Measurements from ENCODE around the gene RELN.
"Not testable (repeated sequence)": the region's sequence is repeated elsewhere in the genome, so short reads cannot be mapped to it uniquely, and the experiment has no call there.

Gene RELN

DNA sequence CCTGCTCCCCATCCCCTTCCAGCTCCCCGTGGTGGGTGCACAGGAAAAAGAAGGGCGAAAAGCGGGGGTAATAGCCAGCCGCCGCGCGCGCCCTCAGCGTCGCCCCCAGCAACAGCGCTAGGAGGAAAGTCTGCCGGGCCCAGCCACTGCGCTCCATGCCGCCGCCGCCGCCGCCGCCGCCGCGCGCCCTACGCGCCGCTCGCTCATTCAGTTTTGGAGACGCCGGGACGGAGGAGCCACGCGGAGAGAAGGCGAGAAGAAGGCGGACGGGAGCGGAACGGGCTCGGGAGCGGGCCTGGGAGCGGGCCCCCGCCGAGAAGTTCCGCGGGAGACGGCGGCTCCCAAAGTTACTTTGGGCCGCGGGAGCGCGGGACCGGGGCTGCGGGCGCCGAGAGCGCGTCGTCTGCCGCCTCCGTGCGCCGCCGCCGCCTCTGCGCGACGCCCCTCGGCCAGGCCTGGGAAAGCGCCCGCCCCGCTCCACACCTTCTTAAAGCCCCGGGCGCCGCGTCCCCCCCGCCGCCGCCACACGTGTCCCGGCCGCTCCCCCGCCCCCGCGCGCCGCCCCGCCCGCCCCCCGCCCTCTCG lies at the start of gene RELN:
Gene RELN (minus strand): TSS at position 459 of the 585 bp plus-strand sequence. CDS start 302 bp downstream, at position 157.
- DNase-seq (ENCODE audit: low read depth): peak; percentile 38
- H3K4me3 ChIP-seq (ENCODE audit: low read length): peak within 1 kb of the TSS; percentile 13
- TF ChIP-seq, protein P1, sequence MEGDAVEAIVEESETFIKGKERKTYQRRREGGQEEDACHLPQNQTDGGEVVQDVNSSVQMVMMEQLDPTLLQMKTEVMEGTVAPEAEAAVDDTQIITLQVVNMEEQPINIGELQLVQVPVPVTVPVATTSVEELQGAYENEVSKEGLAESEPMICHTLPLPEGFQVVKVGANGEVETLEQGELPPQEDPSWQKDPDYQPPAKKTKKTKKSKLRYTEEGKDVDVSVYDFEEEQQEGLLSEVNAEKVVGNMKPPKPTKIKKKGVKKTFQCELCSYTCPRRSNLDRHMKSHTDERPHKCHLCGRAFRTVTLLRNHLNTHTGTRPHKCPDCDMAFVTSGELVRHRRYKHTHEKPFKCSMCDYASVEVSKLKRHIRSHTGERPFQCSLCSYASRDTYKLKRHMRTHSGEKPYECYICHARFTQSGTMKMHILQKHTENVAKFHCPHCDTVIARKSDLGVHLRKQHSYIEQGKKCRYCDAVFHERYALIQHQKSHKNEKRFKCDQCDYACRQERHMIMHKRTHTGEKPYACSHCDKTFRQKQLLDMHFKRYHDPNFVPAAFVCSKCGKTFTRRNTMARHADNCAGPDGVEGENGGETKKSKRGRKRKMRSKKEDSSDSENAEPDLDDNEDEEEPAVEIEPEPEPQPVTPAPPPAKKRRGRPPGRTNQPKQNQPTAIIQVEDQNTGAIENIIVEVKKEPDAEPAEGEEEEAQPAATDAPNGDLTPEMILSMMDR (IDR thresholded peaks at IDR 0.05; ENCODE audit: insufficient read depth, low read depth, low read length, missing control alignments): no peak

DNA sequence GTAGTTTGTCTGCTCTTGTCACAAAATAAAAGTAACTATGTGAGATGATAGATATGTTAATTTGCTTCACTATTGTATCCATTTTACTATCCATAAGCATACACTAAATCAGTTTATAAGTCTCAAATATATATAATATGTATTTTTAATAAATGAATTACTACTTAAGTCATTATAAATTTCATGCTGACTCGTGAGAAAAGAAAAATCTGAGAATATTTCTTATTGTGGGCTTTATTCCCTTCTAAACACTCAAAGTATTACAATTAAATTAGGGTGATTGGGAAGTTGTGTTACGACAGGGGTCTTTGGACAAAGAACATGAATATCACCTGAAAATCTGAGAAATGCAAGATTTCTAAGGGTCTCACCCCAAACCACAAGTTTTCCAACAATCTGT lies 48.7 kb upstream of the RELN start:
- no peak for DNase-seq (ENCODE audit: low read depth)
- TF ChIP-seq, protein P1 (IDR thresholded peaks at IDR 0.05; ENCODE audit: insufficient read depth, low read depth, low read length, missing control alignments): no peak
- H3K4me3 ChIP-seq (ENCODE audit: low read length): no peak overlapping the region

DNA sequence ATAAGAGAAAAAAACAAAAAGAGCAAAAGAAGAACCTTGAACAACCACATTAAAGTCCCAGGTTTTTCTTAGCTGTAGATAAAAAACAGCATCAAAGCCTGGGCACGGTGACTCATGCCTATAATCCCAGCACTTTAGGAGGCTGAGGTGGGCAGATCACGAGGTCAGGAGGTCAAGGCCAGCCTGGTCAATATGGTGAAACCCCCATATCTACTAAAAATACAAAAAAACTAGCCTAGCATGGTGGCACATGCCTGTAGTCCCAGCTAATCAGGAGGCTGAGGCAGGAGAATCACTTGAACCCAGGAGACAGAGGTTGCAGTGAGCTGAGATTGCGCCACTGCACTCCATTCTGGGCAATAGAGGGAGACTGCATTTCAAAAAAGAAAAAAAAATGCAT lies 47.4 kb upstream of the RELN start:
- not testable (repeated sequence) for H3K4me3 ChIP-seq (ENCODE audit: low read length); DNase-seq (ENCODE audit: low read depth)

DNA sequence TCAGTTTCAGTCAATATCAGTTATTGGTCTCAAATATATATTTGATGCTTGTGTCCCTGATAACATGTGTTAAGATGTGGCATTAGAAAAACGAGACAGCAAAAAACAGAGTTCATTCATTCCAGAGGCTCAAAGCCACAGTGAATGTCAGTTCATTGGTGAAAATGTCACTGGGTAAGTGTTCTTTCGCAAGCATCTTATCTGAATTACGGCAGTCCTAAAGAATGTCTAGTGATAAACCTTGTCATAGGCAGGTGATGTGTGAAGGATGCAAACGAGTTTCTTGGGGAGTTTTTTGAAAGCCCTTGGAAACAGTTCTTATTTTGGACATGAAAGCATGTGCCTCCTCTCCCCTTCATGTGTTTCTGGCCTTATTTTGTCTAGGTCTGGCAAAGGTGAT lies 45.9 kb upstream of the RELN start:
- TF ChIP-seq, protein P1 (IDR thresholded peaks at IDR 0.05; ENCODE audit: insufficient read depth, low read depth, low read length, missing control alignments): no peak
- no peak overlapping the region for H3K4me3 ChIP-seq (ENCODE audit: low read length)
- DNase-seq (ENCODE audit: low read depth): no peak

DNA sequence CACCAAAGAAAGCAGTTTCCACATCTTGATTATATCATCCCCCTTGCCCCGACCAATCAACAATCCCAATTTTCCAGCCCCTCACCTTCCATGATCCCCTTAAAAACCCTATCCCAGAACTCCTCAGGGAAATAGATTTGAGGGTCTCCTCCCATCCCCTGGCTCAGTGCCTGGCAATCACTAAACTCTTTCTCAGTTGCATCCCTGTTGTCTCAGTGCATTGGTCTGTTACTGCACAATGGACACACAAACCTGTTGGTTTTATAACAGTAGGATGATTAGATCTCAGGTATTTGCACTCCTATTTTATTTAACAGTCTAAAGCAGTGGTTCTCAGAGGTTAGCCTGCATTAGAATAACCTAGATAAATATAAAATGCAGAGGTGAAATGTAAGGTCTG lies 45.2 kb upstream of the RELN start:
- no peak overlapping the region for H3K4me3 ChIP-seq (ENCODE audit: low read length)
- TF ChIP-seq, protein P1 (IDR thresholded peaks at IDR 0.05; ENCODE audit: insufficient read depth, low read depth, low read length, missing control alignments): no peak
- no peak for DNase-seq (ENCODE audit: low read depth)

DNA sequence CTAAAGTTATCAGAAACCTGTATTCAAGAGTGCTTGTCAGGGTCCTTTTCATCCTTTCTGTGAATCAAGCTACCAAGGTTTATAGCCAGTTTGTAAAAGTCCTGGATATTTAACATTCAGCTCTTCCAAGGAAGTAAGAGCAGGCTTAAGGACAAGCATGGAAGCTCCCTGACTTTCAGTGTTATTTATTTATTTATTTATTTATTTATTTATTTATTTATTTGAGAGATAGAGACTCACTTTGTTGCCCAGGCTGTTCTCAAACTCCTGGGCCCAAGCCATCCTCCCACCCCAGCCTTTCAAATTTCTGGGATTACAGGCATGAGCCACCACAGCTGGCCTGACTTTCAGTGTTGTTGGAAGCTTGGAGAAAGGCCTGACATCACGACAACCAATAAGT lies 44.4 kb upstream of the RELN start:
- DNase-seq (ENCODE audit: low read depth): no peak
- TF ChIP-seq, protein P1 (IDR thresholded peaks at IDR 0.05; ENCODE audit: insufficient read depth, low read depth, low read length, missing control alignments): no peak
- no peak overlapping the region for H3K4me3 ChIP-seq (ENCODE audit: low read length)

DNA sequence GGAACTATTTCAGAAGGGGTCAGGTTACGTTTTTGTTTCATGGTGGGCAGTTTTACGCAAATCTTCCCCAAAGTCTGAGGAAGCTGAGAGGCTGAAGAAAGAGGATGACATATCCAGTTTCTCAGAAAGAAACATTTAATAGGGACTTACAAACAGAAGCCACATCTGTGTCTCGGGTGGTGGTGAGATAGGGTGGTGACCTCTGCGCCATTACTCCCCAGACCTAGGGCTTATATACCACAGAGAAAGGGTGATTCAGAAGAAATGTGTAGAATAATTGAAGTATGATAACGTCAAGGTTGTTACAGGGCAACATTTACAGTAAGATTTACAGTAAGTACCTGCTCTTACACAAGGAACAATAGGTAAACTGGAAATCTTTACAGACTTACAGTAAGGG lies 43.0 kb upstream of the RELN start:
- TF ChIP-seq, protein P1 (IDR thresholded peaks at IDR 0.05; ENCODE audit: insufficient read depth, low read depth, low read length, missing control alignments): no peak
- H3K4me3 ChIP-seq (ENCODE audit: low read length): no peak overlapping the region
- DNase-seq (ENCODE audit: low read depth): no peak

Data from epithelial cell of esophagus (primary cell).